ENCODE results near the gene PTPRN. TPM values are rescaled to one million over a fixed set of nuclear protein-coding genes. Genes with fewer than 3 reads are reported as not detected.
"Not testable (repeated sequence)": the region's sequence is repeated elsewhere in the genome, so short reads cannot be mapped to it uniquely, and the experiment has no call there.

Gene PTPRN
- total RNA-seq, 2 donors from 2014 or later: 2.6 TPM; not detected in 1

DNA sequence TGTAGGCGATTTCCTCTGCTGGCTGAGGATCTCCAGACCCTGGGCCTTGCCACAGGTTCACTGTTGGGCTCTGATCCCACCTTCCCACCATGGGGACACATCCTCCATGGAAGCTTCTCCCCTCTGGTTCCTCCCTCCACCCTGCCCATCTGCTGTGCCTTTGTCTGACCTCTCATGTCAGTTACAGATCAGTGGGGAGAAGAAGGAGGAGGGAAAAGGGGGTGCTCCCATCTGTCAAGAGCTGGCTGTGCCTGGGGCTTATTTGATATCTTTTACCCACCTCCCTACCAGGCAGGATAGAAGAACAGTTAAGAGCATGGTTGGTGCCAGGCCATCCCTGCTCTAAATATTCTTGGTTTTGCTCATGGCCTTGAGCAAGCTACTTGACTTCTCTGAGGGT, 42.3 kb downstream of the PTPRN start:
- H3K27ac Mint-ChIP-seq: no peak overlapping the region
- no peaks in the 10 kb centered on the region for H3K9me3 ChIP-seq (ENCODE audit: control insufficient read depth, low read length, poor library complexity, severe bottlenecking)
- H3K36me3 Mint-ChIP-seq (ENCODE audit: low read depth): no peaks in the 10 kb centered on the region
- H3K4me3 Mint-ChIP-seq: no peak overlapping the region
- H3K27me3 Mint-ChIP-seq: peaks cover 10% of the 10 kb centered on the region
- ATAC-seq: no peak
- no peaks in the 10 kb centered on the region for H3K4me1 Mint-ChIP-seq
- no peak for DNase-seq

DNA sequence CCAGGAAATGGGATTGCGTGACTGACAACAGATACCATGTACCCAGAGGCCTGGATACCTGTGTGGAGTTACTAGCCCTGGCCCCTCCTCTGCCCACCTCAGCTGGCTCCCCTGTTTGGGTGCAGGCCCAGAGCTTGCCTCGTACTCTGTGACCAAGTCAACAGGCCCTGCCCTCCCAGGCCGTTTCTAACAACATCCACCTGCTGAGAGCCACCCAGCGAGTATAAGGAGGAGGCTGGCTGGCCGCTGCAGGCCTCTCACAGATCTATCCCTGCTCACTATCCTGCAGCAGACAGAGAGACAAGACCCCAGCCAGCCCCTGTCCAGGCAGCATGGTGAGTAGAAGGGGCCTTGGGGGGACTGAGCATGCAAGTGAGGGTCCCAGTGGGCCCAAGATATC, 43.0 kb downstream of the PTPRN start:
- DNase-seq: no peak
- H3K9me3 ChIP-seq (ENCODE audit: control insufficient read depth, low read length, poor library complexity, severe bottlenecking): no peaks in the 10 kb centered on the region
- peaks cover 4% of the 10 kb centered on the region for H3K4me1 Mint-ChIP-seq
- no peak overlapping the region for H3K27ac Mint-ChIP-seq
- H3K36me3 Mint-ChIP-seq (ENCODE audit: low read depth): no peaks in the 10 kb centered on the region
- ATAC-seq: no peak
- H3K27me3 Mint-ChIP-seq: peaks cover 10% of the 10 kb centered on the region
- H3K4me3 Mint-ChIP-seq: no peak overlapping the region

DNA sequence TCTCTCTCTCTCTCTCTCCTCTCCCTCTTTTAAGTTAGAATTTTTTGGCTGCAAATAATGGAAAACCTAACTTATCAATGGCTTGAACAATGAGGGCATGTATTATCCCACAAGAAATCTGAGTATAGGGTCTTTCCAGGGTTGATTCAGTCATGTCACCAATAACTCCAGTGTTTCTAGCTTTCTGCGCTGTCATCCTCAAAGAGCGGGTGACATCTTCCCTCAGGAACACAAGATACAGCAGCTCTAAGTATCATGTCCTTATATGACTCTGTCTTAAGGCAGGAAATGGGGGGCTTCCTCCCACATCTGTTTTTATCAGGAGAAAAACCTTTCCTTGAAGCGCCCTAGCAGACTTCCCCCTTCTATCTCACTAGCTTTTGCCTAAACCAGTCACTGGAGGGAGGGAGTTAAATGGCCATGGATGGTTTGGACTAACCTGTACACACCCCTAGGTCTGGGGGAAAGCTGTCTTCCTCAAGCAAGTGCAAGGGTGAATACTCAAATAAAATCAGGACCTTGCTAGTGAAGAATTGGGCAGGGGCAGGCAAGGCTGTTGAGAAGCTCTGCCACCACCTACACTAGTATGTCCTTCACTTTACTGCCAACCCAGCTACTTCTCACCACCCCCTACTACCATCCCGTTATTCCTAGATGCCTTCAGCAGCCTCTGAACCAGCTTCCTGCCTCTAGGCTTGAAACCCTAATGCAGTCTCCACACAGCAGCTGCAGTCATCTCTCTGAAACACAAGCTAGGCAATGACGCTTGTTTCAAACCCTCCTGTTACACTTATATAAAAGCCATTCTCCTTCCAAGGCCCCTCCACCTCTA, 48.0 kb downstream of the PTPRN start:
- no peak overlapping the region for H3K4me3 Mint-ChIP-seq
- DNase-seq: no peak
- no peak overlapping the region for H3K27ac Mint-ChIP-seq
- no peaks in the 10 kb centered on the region for H3K36me3 Mint-ChIP-seq (ENCODE audit: low read depth)
- ATAC-seq: no peak
- H3K9me3 ChIP-seq (ENCODE audit: control insufficient read depth, low read length, poor library complexity, severe bottlenecking): no peaks in the 10 kb centered on the region
- peaks cover 20% of the 10 kb centered on the region for H3K27me3 Mint-ChIP-seq
- peaks cover 11% of the 10 kb centered on the region for H3K4me1 Mint-ChIP-seq

DNA sequence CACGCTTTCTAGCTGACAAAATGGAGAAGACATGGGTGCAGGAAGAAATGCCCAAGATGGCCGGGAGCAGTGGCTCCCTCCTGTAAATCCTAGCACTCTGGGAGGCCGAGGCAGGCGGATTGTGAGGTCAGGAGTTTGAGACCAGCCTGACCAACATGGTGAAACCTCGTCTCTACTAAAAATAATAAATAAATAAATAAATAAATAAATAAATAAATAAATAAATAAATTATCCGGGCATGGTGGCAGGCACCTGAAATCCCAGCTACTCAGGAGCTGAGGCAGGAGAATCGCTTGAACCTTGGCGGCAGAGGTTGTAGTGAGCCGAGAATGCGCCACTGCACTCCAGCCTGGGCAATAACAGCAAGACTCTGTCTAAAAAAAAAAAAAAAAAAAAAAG, 50.3 kb downstream of the PTPRN start:
- not testable (repeated sequence) for H3K27ac Mint-ChIP-seq; H3K9me3 ChIP-seq (ENCODE audit: control insufficient read depth, low read length, poor library complexity, severe bottlenecking); H3K36me3 Mint-ChIP-seq (ENCODE audit: low read depth); DNase-seq; ATAC-seq
- Mint-ChIP-seq H3K4me3 (peak overlapping the region; percentile 52), H3K27me3 (peaks cover 20% of the 10 kb centered on the region), H3K4me1 (peaks cover 17% of the 10 kb centered on the region)

DNA sequence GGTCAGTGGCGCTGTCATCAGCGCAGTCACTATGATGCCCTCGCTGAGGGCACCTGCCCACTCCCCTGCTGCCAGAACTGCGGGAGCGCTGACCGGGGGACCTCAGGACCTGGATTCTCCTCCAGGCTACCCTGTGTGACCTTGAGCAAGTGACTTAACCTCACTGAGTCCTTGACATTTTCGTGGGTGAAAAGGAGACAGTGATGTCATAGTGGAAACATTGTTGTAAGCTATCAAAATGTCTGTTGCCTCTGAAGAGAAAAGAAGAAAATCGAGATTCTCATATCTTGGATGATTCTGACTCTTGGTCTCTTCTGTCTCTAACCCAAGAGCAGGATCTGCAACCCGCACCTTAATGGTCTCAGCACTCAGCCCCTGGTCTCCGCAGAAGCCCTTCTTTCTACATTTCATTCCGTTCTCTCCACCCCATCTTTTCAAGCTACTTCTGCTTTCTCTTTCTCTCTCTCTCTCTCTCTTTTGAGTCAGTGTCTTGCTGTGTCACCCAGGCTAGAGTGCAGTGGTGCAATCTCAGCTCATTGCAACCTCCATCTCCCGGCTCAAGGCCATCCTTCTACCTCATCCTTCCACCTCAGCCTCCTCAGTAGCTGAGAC, 54.5 kb downstream of the PTPRN start:
- H3K27me3 Mint-ChIP-seq: peaks cover 4% of the 10 kb centered on the region
- DNase-seq: no peak
- peak overlapping the region; percentile 90 for H3K4me3 Mint-ChIP-seq
- no peaks in the 10 kb centered on the region for H3K9me3 ChIP-seq (ENCODE audit: control insufficient read depth, low read length, poor library complexity, severe bottlenecking)
- ATAC-seq: peak; percentile 33
- peaks cover 7% of the 10 kb centered on the region for H3K36me3 Mint-ChIP-seq (ENCODE audit: low read depth)
- H3K4me1 Mint-ChIP-seq: peaks cover 37% of the 10 kb centered on the region
- H3K27ac Mint-ChIP-seq: peak overlapping the region; percentile 96

DNA sequence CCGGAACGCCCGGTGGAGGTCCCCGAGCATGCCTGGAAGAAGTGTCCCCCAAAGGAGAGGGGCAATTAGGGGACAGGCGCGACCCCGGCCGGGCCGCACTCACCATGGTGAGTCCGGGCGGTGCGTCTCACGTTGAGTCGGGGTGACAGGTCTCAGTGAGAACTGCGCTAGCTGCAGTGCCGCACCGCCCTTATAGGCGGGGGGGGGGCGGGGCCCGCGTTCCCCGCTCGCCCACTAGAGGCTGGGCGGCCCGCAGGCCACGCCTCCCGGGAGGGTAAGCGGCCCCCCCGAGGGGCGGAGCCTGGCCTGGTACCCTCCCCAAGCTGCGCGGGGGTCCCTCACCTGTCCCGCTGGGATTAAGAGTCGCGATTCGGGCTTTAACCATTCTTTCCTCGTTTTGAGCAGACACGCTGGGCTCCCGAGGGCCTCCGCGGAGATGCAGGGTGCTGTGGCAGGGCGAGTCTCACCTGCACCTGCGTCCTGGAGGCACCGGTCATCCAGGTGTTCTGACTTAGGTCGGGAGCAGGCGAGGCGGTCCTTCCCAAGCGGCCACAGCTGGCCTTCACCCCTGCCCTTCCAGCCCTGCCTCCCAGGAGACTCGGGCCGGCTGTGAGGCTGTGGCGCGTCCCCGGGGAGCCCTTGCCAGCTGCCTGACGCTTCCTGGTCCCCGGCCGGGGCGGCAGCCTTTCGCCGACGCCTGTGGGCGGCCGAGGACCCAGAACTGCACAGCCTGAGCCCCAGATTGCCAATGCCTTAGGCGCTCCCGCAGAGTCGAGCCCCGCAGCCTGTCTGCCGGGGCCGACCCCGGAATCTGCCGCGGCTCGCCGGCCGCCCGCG, 55.2 kb downstream of the PTPRN start, which contains the start of gene TUBA4A:
TUBA4A (minus strand) TSS at position 166 of the 837 bp plus-strand sequence; CDS start at position 106, 60 bp downstream.
- DNase-seq: peak; percentile 84 to 96 (median 91)
- peaks cover 41% of the 10 kb centered on the region for H3K4me1 Mint-ChIP-seq
- H3K4me3 Mint-ChIP-seq: peak within 1 kb of the TSS; percentile 90
- no peaks in the 10 kb centered on the region for H3K27me3 Mint-ChIP-seq
- H3K27ac Mint-ChIP-seq: peak within 1 kb of the TSS; percentile 96
- peaks cover 7% of the 10 kb centered on the region for H3K36me3 Mint-ChIP-seq (ENCODE audit: low read depth)
- ATAC-seq: peak; percentile 83
- H3K9me3 ChIP-seq (ENCODE audit: control insufficient read depth, low read length, poor library complexity, severe bottlenecking): no peaks in the 10 kb centered on the region

DNA sequence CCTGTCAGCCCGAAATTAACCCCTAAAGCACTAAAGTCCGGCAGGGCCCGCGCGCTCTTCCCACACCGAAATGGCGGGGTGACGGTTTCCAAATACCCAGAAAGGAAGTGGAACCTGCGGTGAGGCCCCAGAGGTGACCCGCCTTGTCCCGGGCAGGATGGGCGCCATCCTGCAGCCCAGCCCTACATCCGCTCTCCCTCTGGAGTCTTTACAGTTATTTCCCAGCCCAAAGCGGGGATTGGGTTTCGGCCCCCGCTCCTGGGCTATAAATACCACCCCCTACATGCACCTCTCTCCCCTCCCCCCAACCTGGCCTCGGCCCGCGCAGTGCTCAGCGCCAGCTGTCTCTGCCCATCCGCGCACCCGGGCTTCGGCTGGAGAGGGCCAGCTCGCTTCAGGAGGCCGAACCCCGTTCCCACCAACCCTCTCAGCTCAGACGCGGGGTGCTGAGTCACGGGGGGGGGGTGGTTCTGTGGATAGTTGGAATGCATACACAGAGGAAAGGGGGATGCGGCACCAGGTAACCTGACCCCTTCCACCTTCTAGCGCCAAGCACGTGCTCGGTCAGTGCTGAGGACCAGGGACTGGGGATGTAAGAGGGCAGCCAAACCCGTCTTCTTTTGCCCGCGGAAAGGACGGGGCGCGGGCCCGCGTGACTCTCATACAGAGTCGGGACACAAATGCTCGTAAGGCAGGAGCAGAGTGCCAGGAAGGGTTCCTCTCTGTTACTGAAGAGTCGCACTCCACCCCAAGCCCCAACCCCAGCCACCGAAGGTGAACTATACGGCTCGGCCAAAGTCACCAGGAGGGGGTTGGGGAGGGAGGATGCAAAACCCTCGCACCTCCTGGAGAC, 56.1 kb downstream of the PTPRN start, which contains the start of gene TUBA4B:
TUBA4B (plus strand) TSS at position 344 of the 853 bp plus-strand sequence; CDS start at position 509, 165 bp downstream.
- H3K9me3 ChIP-seq (ENCODE audit: control insufficient read depth, low read length, poor library complexity, severe bottlenecking): no peaks in the 10 kb centered on the region
- Mint-ChIP-seq H3K27ac (peak within 1 kb of the TSS; percentile 96), H3K27me3 (no peaks in the 10 kb centered on the region), H3K4me1 (peaks cover 47% of the 10 kb centered on the region), H3K4me3 (peak within 1 kb of the TSS; percentile 90), H3K36me3 (ENCODE audit: low read depth) (peaks cover 10% of the 10 kb centered on the region)
- peak in 1 of 3 donors; percentile 27 for DNase-seq
- peak; percentile 43 for ATAC-seq

DNA sequence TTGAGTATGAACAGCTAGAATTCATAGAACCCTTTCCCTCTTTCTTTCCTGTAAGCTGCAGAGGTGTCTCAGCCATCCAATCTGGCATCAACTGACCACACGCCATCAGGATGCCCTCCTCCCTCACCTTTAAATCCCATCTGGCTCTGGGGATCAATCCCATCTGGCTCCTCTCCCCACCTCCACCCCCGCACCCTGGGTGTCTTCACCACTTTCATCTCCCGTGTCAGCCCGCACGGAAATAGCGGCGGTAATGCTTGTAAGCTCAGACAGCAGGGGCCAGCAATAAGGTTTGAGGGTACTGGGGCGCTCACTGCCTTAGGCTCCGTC, 56.7 kb downstream of the PTPRN start:
- Mint-ChIP-seq H3K4me3 (peak overlapping the region; percentile 90), H3K27ac (peak overlapping the region; percentile 96), H3K27me3 (no peaks in the 10 kb centered on the region), H3K4me1 (peaks cover 52% of the 10 kb centered on the region), H3K36me3 (ENCODE audit: low read depth) (peaks cover 10% of the 10 kb centered on the region)
- DNase-seq (no peak), ATAC-seq (no peak)
- H3K9me3 ChIP-seq (ENCODE audit: control insufficient read depth, low read length, poor library complexity, severe bottlenecking): no peaks in the 10 kb centered on the region

DNA sequence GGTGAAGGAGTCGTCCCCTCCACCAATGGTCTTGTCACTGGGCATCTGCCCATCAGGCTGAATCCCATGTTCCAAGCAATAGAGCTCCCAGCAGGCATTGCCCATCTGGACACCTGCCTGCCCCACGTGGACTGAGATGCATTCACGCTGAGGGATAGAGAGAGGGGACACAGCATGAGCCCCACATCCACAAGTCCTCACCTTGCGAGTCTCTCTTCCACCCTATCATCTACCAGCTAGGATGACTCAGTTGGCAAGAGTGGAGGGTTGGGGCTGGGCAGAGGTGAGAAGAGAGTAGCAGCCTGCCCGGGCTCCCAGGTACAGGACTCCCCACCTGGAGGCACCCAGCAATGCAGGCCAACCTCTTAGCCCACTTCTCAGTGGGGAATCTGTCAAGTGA, 57.1 kb downstream of the PTPRN start:
- no peaks in the 10 kb centered on the region for H3K9me3 ChIP-seq (ENCODE audit: control insufficient read depth, low read length, poor library complexity, severe bottlenecking)
- peak overlapping the region; percentile 96 for H3K27ac Mint-ChIP-seq
- H3K36me3 Mint-ChIP-seq (ENCODE audit: low read depth): peaks cover 10% of the 10 kb centered on the region
- H3K4me3 Mint-ChIP-seq: peak overlapping the region; percentile 90
- peaks cover 54% of the 10 kb centered on the region for H3K4me1 Mint-ChIP-seq
- ATAC-seq: no peak
- no peaks in the 10 kb centered on the region for H3K27me3 Mint-ChIP-seq
- DNase-seq: no peak

DNA sequence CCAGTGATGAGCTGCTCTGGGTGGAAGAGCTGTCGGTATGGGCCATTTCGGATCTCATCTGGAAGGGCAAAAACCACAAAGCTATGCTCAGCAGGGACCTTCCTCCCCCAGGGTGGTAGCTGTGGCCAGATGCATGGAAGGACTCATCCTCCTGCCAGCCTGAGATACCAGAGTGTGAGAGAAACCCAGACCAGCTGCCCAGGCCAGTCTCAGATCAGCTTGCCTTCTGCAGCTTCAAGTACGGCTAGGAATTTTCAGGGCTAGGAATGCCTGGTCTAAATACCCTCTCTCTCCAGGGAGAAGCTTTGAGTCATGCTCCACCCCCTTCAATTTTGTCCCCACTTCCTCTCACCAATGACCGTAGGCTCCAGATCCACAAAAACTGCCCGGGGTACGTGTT, 57.5 kb downstream of the PTPRN start:
- Mint-ChIP-seq H3K27me3 (no peaks in the 10 kb centered on the region), H3K27ac (peak overlapping the region; percentile 96), H3K36me3 (ENCODE audit: low read depth) (peaks cover 10% of the 10 kb centered on the region), H3K4me3 (peak overlapping the region; percentile 90), H3K4me1 (peaks cover 58% of the 10 kb centered on the region)
- no peaks in the 10 kb centered on the region for H3K9me3 ChIP-seq (ENCODE audit: control insufficient read depth, low read length, poor library complexity, severe bottlenecking)
- ATAC-seq (no peak), DNase-seq (no peak)

DNA sequence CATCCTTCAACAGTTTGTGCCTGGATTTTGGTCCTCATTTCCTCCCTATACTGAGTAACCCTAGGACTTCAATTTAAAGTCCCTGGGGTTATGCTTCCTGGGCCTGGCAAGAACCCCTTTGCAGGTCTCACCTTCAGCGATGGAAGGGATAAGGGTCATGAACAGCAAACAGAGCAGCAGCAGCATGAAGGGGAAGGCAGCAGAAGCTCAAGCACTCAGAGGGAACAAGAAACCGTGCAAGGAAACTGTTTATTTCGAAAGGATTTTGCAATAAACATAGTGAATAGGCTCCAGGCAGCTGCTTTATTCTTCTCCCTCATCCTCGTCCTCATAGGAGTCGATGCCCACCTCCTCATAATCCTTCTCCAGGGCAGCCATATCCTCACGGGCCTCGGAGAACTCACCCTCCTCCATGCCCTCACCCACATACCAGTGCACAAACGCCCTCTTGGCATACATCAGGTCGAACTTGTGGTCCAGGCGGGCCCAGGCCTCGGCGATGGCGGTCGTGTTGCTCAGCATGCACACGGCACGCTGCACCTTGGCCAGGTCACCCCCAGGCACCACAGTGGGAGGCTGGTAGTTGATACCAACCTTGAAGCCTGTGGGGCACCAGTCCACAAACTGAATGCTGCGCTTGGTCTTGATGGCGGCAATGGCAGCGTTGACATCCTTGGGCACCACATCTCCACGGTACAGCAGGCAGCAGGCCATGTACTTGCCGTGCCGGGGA, 59.0 kb downstream of the PTPRN start:
- H3K9me3 ChIP-seq (ENCODE audit: control insufficient read depth, low read length, poor library complexity, severe bottlenecking): no peaks in the 10 kb centered on the region
- Mint-ChIP-seq H3K27ac (peak overlapping the region; percentile 98), H3K4me3 (peak overlapping the region; percentile 90), H3K27me3 (no peaks in the 10 kb centered on the region), H3K4me1 (peaks cover 68% of the 10 kb centered on the region), H3K36me3 (ENCODE audit: low read depth) (peaks cover 10% of the 10 kb centered on the region)
- DNase-seq (no peak), ATAC-seq (no peak)

All from T-helper 17 cell (primary cell).